Activated CD4-positive, alpha-beta T cell treated with anti-CD3 and anti-CD28 coated beads, Interleukin-2, amount 10 ng/mL, durations not matched to agents 7 days and 5 days (primary cell): ENCODE measurements around the gene RALB. TPM values are rescaled to one million over a fixed set of nuclear protein-coding genes. Genes with fewer than 3 reads are reported as not detected.

ENCODE experiments used
- CTCF ChIA-PET: fragments of 350-600 bp; sonication (Branson Sonifier 250); formaldehyde crosslinking; loops from one replicate; lab custom pipeline; 2021; ENCODE audit warnings: antibody characterized with exemption; lab: Charles Lee
- POLR2A ChIA-PET: fragments of 350-600 bp; sonication (Branson Sonifier 250); formaldehyde crosslinking; loops from one replicate; lab custom pipeline; 2021; ENCODE audit warnings: antibody characterized with exemption; lab: Charles Lee
- DNase-seq: peaks from one replicate; pipeline ENCODE4 v3.0.0-alpha.2; 2020
- H3K27ac Mint-ChIP-seq: one replicate; pipeline ENCODE4 v1.8.0; 2021; ENCODE audit warnings: mild to moderate bottlenecking, moderate library complexity, mixed read lengths
- H3K27me3 Mint-ChIP-seq: one replicate; pipeline ENCODE4 v1.8.0; 2021; ENCODE audit warnings: mixed read lengths
- H3K36me3 Mint-ChIP-seq: one replicate; pipeline ENCODE4 v1.8.0; 2021; ENCODE audit warnings: low read depth, mixed read lengths
- H3K4me1 Mint-ChIP-seq: one replicate; pipeline ENCODE4 v1.8.0; 2021; ENCODE audit warnings: mixed read lengths
- H3K4me3 Mint-ChIP-seq: one replicate; pipeline ENCODE4 v1.8.0; 2021; ENCODE audit warnings: mild to moderate bottlenecking, moderate library complexity, mixed read lengths
- H3K9me3 Mint-ChIP-seq: one replicate; pipeline ENCODE4 v1.8.0; 2021; ENCODE audit warnings: mixed read lengths
- total RNA-seq, 2 experiments: library from RNA; stranded (reverse); gene quantifications; one replicate each; pipeline ENCODE4 v1.2.3, GENCODE V29; 2021

RALB gene
- total RNA-seq, 2 experiments from 2014 or later, result 44.3 to 46.8 TPM

DNA sequence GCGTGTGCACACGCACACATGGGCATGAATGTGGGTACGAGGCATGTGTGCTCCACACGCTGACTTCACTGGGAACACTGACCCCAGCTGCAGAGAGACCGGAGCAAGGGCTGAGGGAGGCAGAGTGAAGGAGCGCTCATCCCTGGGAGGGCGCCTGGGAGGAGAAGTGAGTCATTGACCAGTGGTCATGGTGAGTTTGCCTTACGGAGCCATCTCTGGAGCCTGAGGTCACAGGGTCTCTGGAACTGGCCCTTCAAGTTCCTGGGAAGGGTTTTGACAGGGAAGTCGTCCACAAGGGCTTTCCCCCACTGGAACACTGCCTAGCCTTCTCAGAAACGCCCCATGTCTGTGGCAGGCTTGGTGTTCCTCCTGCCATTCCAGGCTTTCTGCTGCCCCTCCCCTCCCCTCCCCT lies 15.2 kb upstream of the RALB start:
- no peaks in the 10 kb centered on the region for H3K27me3 Mint-ChIP-seq
- no peak overlapping the region for H3K4me3 Mint-ChIP-seq
- H3K36me3 Mint-ChIP-seq, result peaks cover 8% of the 10 kb centered on the region
- ChIA-PET CTCF (interaction anchor here (6.3 kb wide), 1 partner anchor 12 kb away, joined by 51 read pairs; the partner anchor contains the start of gene RALB), POLR2A (no interaction called here)
- peaks cover 5% of the 10 kb centered on the region for H3K9me3 Mint-ChIP-seq
- no peak for DNase-seq
- no peak overlapping the region for H3K27ac Mint-ChIP-seq
- peaks cover 36% of the 10 kb centered on the region for H3K4me1 Mint-ChIP-seq

DNA sequence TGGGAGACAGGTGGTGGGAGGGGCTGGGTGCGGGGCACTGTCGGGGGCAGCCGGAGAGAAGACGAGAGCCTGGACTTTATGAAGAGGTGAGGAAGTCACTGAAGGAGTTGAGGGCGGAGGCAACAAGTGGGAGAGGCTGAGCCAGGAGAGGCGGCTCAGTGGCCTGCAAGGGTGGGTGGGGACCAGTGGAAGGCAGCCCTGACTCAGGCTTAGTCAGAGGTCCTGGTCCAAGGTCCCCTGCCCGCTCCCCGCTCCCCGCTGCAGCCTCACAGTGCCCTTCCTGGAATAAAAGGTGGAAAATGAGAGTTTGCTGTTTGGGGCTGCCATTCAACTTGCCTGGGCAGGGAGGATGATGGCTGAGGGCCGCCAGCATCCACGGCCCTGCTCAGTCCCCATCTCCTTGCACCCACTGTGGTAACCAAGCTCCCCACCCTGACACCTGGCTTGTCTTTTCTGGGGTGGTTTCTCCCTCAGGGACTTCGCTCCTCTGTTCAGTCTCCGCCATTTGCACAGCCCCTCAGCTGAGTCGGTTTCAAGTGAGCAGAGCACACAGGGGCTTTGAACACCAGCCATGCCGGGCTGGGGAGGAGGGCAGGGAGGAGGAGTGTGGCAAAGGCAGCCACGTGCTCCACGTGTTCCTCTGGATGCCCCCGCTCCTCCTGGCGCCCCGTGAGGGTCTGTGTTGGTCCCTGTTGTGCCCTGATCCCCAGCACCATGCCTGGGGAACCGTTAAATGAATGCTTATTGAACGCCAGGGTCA lies 13.7 kb upstream of the RALB start:
- Mint-ChIP-seq H3K4me1 (peaks cover 23% of the 10 kb centered on the region), H3K27me3 (no peaks in the 10 kb centered on the region), H3K4me3 (no peak overlapping the region), H3K27ac (no peak overlapping the region), H3K36me3 (peaks cover 9% of the 10 kb centered on the region), H3K9me3 (peaks cover 9% of the 10 kb centered on the region)
- no peak for DNase-seq
- ChIA-PET POLR2A (no interaction called here), CTCF (interaction anchor here (0.9 to 6.3 kb wide), 3 partner anchors 11 to 22 kb away, joined by 3 to 51 read pairs (median 3); partner anchors contain the start of gene RALB)

DNA sequence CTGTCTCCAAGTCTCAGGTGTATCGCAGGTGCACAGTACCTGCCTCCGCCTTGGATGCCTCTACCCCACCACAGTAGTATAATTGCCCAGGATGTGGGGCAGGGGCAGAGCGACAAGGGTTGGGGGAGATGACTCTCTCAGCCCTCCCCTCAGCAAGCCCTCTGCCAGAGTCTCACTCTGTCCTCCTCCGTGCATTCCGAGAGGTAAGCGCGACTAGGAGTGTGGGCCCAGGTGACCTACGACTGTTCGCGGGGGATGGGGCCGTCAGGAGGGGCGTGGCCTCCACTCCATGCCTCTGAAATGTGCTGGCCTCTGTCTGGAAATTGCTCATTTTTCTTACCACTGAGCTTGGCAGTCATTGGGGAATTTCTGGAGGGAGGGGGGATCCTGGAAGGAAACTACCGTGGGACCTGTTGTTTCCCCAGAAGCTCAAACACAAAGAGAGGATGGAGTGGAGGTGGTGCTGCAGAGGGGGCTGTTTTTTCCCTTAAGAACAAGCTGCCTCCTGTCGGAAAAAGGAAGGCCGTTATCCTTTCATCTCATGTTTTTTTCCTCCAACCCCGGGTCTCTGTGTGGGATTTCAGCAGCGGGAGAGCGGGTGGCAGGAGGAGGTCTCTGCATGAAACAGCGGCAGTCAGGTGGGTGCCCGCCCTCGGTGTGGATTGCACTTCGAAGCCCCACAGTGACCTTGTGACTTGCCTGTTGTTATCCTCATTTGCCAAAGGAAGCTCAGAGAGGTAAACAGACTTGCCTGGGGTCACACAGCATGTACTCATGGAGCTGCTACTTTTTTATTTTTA lies 13.0 kb upstream of the RALB start:
- DNase-seq, result no peak
- Mint-ChIP-seq H3K36me3 (peaks cover 11% of the 10 kb centered on the region), H3K9me3 (peaks cover 13% of the 10 kb centered on the region), H3K27me3 (no peaks in the 10 kb centered on the region), H3K27ac (no peak overlapping the region), H3K4me3 (no peak overlapping the region), H3K4me1 (peaks cover 17% of the 10 kb centered on the region)
- CTCF ChIA-PET, result interaction anchor here (0.6 to 6.3 kb wide), 7 partner anchors 7 to 1522 kb away, joined by 3 to 51 read pairs (median 4); partner anchors contain the start of gene RALB
- POLR2A ChIA-PET, result no interaction called here

DNA sequence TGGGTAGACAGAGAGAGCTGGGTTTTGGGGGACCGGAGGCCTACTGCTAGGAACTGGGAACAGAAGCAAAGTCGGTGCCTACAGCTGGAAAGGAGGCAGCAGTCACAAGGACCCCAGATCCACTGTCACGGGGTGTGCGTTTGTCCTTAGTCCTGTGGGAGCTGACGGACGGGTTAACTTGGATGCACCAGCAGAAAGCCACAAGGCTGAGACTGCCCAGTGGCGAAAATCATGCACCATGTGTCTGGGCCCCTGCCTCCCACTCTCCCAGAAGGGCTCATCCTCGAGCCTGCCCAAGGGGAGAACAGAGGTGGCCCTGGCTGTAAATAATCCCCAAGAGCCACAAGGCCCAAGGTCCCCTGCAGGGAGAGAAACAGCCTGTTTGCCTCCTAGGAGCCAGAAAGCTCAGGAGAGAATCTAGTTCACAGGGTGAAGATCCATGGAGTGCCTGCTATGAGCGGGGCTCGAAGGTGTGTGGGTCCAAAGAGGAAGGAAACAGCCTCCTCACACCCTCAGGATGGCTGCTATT lies 11.7 kb upstream of the RALB start:
- Mint-ChIP-seq H3K27me3 (no peaks in the 10 kb centered on the region), H3K4me3 (no peak overlapping the region), H3K9me3 (peaks cover 10% of the 10 kb centered on the region), H3K27ac (peak overlapping the region; percentile 41), H3K36me3 (peaks cover 7% of the 10 kb centered on the region), H3K4me1 (peaks cover 12% of the 10 kb centered on the region)
- CTCF ChIA-PET, result interaction anchor here (0.5 to 6.3 kb wide), 3 partner anchors 9 to 54 kb away, joined by 3 to 51 read pairs (median 4); partner anchors contain the start of gene RALB
- DNase-seq, result no peak
- POLR2A ChIA-PET, result no interaction called here

DNA sequence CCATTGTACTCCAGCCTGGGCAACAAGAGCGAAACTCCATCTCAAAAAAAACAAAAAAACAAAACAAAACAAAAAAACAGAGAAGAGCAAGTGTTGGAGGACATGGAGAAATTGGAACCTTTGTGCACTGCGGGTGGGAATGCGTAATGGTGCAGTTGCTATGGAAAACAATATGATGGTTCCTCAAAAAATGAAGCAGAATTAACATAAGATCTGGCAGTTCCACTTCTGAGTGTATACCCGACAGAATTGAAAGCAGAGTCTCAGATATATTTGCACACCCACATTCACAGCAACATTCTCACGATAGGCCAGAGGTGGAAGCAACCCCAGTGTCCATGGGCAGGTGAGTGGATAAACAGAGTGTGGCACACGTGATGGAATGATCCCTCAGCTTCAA lies 11.0 kb upstream of the RALB start:
- Mint-ChIP-seq H3K4me1 (peaks cover 12% of the 10 kb centered on the region), H3K4me3 (no peak overlapping the region), H3K36me3 (peaks cover 7% of the 10 kb centered on the region), H3K9me3 (peaks cover 10% of the 10 kb centered on the region), H3K27me3 (peaks cover 3% of the 10 kb centered on the region), H3K27ac (no peak overlapping the region)
- CTCF ChIA-PET, result interaction anchor here (6.3 kb wide), 1 partner anchor 8 kb away, joined by 51 read pairs; the partner anchor contains the start of gene RALB
- POLR2A ChIA-PET, result no interaction called here
- no peak for DNase-seq

DNA sequence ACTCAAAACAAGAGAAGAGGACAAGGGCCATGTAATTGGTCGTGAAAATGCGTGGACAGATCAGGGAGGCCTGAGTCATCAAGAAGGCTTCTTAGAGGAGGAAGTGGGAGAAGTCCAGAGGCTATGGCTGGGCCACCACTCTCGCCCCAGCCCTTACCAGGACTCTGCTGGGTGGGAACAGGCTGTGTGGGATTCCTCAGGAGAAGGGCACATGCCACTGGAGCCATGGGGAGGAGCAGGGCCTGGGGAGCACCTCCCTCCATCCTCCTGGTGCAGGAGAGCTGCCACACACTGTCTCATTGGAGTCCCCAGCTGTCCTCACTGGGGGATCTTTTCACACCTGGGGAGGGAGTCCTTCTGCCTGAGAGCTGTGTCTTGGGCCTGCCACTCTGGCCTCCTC lies 9.4 kb upstream of the RALB start:
- peaks cover 10% of the 10 kb centered on the region for H3K9me3 Mint-ChIP-seq
- H3K4me3 Mint-ChIP-seq, result no peak overlapping the region
- no peak for DNase-seq
- POLR2A ChIA-PET, result no interaction called here
- no peak overlapping the region for H3K27ac Mint-ChIP-seq
- peaks cover 7% of the 10 kb centered on the region for H3K36me3 Mint-ChIP-seq
- peaks cover 16% of the 10 kb centered on the region for H3K27me3 Mint-ChIP-seq
- CTCF ChIA-PET, result interaction anchor here (2.5 kb wide), 1 partner anchor 11 kb away, joined by 14 read pairs; no protein-coding TSS in a partner anchor
- H3K4me1 Mint-ChIP-seq, result peaks cover 20% of the 10 kb centered on the region

DNA sequence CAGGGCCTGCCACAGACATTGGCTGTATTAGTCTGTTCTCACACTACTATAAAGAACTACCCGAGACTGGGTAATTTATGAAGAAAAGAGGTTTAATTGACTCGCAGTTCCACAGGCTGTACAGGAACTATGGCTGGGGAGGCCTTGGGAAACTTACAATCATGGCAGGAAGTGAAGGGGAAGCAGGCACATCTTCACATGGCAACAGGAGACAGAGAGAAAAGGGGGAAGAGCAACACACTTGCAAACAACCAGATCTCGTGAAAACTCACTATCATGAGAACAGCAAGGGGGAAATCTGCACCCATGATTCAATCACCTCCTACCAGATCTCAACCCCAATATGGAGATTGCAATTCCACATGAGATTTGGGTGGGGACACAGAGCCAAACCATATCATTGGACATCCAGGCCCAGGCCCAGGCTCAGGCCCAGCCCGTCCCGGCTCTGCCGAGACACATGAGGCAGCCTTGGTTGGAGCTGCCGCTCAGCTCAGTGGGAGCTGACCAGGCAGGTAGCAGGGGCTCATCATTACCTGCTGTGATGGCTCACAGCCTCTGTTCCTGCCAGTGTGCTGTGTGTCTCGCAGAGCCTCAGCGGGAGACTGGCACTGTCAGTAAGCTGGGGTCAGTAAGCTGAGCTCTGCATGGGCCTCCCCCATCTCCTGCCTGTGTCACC lies 8.6 kb upstream of the RALB start:
- Mint-ChIP-seq H3K27ac (no peak overlapping the region), H3K36me3 (peaks cover 7% of the 10 kb centered on the region), H3K4me3 (no peak overlapping the region), H3K4me1 (peaks cover 22% of the 10 kb centered on the region), H3K27me3 (peaks cover 19% of the 10 kb centered on the region), H3K9me3 (peaks cover 10% of the 10 kb centered on the region)
- ChIA-PET POLR2A (no interaction called here), CTCF (interaction anchor here (0.8 to 2.5 kb wide), 3 partner anchors 8 to 37 kb away, joined by 3 to 14 read pairs (median 3); no protein-coding TSS in a partner anchor)
- DNase-seq, result no peak

DNA sequence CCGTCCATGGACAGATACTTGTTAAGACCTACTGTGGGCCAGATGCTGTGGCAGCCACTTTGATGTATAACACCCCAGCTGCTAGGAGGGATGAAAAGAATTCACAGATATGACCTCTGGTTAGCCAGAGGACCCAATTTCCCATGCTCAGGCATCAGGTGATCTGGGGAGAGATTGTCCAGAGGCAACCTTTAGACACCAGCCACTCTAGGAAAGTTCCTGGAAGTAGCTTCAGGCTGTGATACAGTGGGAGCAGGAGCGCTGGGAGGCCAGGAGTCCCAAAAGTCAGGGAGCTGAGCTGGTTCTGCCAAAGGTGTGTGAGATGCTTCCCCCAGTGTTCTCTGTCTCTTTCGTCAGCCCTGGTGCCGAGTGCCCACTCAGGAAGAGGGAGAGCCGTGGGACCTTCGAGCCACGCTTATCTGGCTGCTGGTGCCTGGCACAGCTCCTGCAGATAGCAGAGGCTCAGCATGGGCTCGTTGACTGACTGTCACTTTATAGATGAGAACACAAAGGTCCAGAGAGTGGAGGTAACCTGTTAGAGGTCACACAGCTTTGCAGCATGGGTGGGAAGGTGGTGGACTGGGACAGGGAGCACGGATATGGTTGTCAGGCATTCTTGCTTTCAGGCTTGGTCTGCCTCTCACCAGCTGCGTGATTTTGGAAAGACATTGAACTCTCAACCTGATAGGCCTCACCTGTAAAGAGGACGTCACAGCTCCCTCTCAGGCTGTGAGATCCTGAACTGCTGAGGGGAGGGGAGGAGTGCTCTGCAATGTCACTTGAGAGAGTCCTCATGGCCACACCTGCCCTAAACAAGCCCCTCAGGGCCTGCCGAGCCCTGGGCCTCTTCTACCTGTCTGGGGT lies 7.8 kb upstream of the RALB start:
- no peak overlapping the region for H3K4me3 Mint-ChIP-seq
- H3K36me3 Mint-ChIP-seq, result peaks cover 7% of the 10 kb centered on the region
- H3K4me1 Mint-ChIP-seq, result peaks cover 23% of the 10 kb centered on the region
- peaks cover 10% of the 10 kb centered on the region for H3K9me3 Mint-ChIP-seq
- no peak for DNase-seq
- CTCF ChIA-PET, result interaction anchor here (0.8 to 2.5 kb wide), 4 partner anchors 8 to 36 kb away, joined by 3 to 14 read pairs (median 4); no protein-coding TSS in a partner anchor
- POLR2A ChIA-PET, result no interaction called here
- peaks cover 21% of the 10 kb centered on the region for H3K27me3 Mint-ChIP-seq
- H3K27ac Mint-ChIP-seq, result no peak overlapping the region

DNA sequence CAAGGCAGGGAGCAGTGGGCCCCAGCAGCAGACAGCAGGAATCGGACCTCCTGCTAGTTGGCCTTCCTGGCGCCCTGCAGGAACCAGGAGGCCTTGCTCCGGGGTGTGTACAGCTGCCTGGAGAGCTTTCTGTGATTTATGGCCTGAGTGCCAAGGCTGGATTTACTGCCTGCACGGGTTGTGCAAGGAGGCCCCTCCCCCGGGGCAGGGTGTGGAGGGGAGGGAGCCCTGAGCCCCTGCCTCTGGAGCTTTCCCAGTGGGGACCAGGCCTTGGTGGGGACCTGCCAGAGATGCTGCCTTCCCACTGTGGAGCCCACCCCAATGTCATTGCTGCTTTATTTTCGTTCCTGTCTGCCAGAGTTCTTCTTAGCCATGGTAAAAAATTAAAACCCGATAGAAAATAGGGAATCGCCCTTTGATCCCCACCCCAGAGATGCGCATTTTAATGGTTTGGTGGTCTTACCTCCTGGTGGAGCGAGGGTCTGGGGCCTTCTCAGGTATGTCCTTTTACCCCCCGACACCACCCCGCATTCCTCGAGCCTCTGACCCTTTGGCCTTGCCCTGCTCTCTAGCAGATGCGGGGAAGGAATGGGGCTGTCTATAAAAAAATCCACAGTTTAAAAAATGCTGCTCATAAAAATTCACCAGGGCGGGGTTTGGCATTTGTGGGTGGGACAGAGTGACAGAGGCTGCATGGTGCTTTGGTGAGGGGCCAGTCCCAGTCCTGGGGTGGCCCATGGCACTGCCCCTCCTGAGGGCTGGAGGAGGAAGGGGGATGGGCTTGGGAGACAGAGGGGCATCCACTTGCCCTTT lies 6.9 kb upstream of the RALB start:
- Mint-ChIP-seq H3K27me3 (peaks cover 21% of the 10 kb centered on the region), H3K4me1 (peaks cover 25% of the 10 kb centered on the region), H3K27ac (no peak overlapping the region), H3K4me3 (no peak overlapping the region), H3K9me3 (peaks cover 10% of the 10 kb centered on the region), H3K36me3 (peaks cover 7% of the 10 kb centered on the region)
- POLR2A ChIA-PET, result no interaction called here
- no peak for DNase-seq
- CTCF ChIA-PET, result interaction anchor here (1.0 kb wide), 1 partner anchor 15 kb away, joined by 4 read pairs; no protein-coding TSS in a partner anchor

DNA sequence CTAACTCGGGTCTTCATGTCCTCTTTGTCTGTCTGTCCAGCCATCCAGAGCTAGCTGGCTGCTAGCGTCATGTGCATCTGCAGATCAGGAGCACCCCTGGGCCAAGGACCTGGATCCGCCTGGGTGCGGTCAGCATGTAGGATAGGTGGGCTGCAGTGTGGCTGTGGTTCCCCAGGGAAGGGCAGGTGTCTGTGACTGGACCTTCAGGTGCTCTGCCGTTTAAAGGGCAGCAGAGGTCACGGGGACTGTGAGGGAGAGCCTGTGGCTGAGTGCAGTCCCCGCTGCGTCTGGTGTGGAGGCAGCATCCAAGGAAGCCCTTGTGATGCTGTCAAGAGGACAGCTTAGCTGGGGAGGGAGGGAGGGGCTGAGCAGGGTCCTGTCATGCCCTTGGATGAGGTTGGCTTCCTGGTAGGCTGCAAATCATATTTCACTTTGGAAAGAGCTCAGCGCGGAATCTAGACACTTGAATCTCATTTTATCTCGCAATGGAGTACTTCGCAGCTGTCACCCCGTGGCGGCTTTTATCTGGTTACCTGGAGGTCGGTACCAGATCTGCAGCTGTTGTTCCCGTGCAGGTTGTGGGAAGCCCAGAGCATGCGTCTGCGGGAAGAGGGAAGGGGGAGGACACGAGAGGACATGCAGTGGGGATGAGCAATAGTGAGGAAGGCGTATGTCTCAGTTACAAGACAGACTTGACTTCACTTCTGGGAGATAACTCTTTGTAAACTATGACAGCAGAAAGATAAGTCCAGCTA lies 5.9 kb upstream of the RALB start:
- ChIA-PET POLR2A (interaction anchor here (0.6 kb wide), 1 partner anchor 13 kb away, joined by 5 read pairs; no protein-coding TSS in a partner anchor), CTCF (interaction anchor here (1.2 to 6.9 kb wide), 3 partner anchors 8 to 25 kb away, joined by 4 to 51 read pairs (median 8); no protein-coding TSS in a partner anchor)
- Mint-ChIP-seq H3K9me3 (peaks cover 10% of the 10 kb centered on the region), H3K27ac (no peak overlapping the region), H3K4me1 (peaks cover 33% of the 10 kb centered on the region), H3K27me3 (peaks cover 21% of the 10 kb centered on the region), H3K36me3 (peaks cover 7% of the 10 kb centered on the region), H3K4me3 (no peak overlapping the region)
- DNase-seq, result no peak
